DOHH2 (cell line): ENCODE measurements around the gene TNFRSF13B.
"Not testable (repeated sequence)": the region's sequence is repeated elsewhere in the genome, so short reads cannot be mapped to it uniquely, and the experiment has no call there.

Experiments used
- EZH2phosphoT487 ChIP-seq: fragments of 200-600 bp; sonication (generic); IDR thresholded peaks from 2 replicates; pipeline ENCODE4 v1.6.1; 2017; ENCODE audit warnings: borderline replicate concordance, mild to moderate bottlenecking, antibody characterized with exemption, low read length, moderate library complexity, mixed read lengths
- TF ChIP-seq, protein P1 (sequence below): fragments of 200-600 bp; sonication (generic); IDR thresholded peaks from one replicate; pipeline ENCODE4 v1.5.1; 2014; ENCODE audit warnings: antibody characterized with exemption, mild to moderate bottlenecking, low read depth, low read length; ENCODE audit not compliant: poor library complexity, severe bottlenecking

GRCh38 chr17:17009972-17010371 lies 38.1 kb upstream of the TNFRSF13B start:
- TF ChIP-seq, protein P1, sequence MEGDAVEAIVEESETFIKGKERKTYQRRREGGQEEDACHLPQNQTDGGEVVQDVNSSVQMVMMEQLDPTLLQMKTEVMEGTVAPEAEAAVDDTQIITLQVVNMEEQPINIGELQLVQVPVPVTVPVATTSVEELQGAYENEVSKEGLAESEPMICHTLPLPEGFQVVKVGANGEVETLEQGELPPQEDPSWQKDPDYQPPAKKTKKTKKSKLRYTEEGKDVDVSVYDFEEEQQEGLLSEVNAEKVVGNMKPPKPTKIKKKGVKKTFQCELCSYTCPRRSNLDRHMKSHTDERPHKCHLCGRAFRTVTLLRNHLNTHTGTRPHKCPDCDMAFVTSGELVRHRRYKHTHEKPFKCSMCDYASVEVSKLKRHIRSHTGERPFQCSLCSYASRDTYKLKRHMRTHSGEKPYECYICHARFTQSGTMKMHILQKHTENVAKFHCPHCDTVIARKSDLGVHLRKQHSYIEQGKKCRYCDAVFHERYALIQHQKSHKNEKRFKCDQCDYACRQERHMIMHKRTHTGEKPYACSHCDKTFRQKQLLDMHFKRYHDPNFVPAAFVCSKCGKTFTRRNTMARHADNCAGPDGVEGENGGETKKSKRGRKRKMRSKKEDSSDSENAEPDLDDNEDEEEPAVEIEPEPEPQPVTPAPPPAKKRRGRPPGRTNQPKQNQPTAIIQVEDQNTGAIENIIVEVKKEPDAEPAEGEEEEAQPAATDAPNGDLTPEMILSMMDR, result not testable (repeated sequence)
- TF ChIP-seq EZH2phosphoT487, result not testable (repeated sequence)
